Left hindlimb (tissue), 1 donor: ENCODE results near the gene SPOPL.

Experiments used
- DNase-seq: peaks from one replicate; pipeline ENCODE4 v3.0.0-alpha.2; 2018

SPOPL gene

DNA sequence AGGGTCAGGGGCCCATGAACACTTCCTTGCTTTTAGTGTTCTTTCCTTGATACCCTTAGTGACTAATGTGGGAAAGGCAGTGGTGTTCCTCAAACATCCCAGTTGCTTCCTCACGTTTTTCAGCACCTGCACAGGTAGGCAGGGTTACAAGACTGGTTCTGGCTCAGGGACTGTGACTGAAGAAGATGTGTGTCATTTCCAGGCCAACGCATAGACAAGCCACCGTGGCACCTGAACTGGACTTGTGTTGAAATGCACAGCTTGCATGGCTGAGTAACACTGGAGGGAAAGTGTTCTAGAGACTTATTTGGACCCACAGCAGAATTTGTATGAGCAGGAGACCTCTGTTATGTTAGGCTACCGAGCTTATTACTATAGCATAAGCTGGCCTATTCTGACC is 107.9 kb downstream of the SPOPL start:
- no peak for DNase-seq

DNA sequence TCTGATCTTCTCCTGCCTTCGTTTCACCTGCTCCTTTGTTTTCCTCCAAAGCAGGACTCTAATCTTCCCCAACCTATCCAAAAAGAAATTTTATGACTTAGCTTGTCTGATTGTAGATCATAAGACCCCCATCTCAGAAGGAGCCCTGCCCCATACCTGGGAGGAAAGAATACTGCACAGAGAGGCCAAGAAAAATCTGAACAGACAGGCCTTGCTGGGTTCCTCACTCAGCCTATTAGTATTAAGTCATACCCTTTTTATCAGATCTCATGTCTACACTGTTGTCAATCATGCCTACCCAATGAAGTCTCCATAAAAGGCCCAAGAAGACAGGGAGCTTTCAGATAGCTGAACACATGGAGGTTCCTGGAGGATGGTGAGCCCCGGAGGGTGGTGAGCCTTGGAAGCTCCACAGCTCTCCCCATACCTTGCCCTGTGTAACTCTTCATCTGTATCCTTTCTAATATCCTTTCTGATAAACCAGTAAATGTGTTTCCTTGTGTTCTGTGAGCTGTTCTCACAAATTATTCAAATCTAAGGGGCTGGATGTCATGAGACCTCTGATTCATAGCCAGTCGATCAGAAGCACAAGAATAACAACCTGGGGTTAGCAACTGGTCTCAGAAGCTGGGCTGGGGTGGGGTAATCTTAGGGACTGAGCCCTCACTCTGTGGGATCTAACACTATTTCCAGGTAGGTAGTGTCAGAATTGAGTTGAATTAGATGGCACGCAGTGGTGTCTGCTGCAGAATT is 108.8 kb downstream of the SPOPL start:
- no peak for DNase-seq

DNA sequence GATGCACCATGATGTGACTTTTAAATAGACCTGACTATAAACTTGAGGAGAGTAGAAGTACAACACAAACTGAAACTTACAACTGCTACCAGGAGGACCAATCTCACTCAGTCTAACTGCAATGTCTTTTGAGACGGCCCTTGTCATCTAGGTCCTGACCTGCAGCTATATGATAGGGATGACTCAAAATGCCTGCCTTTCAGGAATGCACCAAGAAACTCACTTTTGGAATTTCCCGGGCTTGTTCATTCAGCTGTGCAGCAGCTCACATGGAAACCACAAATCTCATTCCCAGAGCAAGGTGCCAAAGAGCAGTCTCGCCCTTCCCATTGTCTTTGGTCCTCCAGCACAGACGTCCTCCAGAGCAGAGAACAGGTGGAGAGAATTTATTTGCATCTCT is 113.7 kb downstream of the SPOPL start:
- no peak for DNase-seq

DNA sequence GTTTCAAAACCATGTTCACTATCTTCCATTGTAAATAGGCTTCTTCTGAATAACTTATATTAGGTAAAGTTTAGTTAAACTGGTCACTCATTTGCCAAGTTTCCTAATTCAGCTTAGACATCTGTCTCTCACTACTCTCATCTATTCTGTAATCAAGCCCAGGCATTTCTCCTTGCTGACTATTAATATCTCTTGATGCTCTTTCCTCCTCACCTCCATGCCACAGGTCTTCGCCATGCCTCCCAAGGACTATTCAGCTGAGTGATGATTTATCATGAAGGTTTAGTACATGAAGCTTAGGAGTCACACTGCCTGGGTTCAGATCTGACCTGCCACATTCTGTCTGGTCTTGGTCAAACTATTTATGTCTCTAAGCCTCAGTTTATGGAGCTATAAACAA is 115.5 kb downstream of the SPOPL start:
- no peak for DNase-seq

DNA sequence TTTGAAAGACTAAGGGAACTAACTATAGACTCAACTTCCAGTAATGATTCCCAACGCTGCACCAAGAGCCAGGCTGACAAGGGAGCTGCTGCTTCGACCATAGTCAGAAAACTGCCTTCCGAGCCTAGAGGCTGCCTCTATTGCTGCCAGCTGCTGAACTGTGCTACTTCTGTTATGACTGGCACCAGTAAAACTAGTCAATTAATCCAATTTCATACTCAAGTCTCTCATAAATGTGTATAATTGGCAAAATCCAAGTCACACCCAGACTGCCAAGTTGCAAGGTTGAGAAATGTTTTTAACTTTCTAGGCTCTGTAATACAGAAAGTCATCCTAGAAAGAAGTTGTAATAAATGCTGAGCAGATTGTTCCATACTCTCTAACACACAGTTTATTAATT is 117.4 kb downstream of the SPOPL start:
- DNase-seq = no peak

DNA sequence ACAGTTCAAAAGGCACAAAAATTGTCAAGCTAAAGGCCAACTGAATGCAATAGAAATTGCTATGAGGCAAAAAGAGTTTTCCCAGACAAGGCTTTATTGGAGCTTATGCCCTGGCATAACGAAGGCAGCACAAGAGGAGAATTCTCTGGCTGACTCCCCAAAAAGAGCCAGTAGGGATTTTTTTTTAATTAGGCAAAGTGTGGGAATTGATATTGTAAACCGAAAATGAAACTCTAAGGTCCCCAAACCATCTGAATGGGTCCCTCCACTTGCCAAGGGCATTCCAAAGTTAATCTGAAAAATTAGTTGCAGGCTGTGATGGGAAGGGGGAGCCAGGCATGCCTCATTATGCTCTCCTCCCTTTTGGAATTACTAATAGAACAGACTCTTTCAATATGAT is 118.9 kb downstream of the SPOPL start:
- DNase-seq = no peak

DNA sequence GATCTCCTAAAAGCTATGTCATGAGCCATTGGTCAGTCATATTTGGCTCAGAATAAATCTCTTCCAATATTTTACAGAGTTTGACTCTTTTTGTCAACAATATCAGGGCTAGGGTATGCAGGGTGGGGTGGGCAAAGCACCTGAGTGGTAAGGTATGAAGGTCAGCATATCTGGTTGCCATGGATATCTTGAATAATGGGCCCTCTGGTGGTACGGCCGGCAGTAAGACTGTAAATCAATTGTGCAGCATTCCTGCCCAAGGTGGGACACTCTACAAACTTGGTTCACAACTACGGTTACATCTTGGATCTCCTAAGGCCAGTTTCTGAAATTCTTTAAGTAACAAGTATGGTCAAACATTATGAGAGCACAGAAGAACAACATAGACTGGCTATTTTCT is 119.6 kb downstream of the SPOPL start:
- no peak for DNase-seq

DNA sequence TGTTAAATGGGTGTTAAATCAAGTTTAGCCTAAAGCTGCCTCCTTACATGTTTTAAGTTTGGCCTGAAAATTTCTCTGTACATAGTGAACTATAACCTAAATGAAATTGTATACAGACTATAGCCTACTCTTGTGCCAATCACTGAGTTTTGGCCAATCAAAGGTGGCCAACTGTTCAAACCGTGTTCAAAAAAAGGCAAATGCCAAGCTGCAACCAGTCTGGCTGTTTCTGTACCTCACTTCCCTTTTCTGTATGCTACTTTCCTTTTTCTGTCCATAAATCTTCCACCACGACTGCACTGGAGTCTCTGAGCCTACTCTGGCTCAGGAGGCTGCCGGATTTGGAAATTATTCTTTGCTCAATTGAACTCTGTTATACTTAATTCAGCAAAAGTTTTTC is 121.0 kb downstream of the SPOPL start:
- DNase-seq = no peak
